Activated naive CD4-positive, alpha-beta T cell treated with anti-CD3 and anti-CD28 coated beads for 36 hours (primary cell): ENCODE measurements around the gene ALDH1L1. TPM values are rescaled to one million over a fixed set of nuclear protein-coding genes. Genes with fewer than 3 reads are reported as not detected.
"Not testable (repeated sequence)": the region's sequence is repeated elsewhere in the genome, so short reads cannot be mapped to it uniquely, and the experiment has no call there.

Experiments used
- CTCF ChIA-PET: fragments of 350-600 bp; sonication (Branson Sonifier 250); formaldehyde crosslinking; loops from one replicate; lab custom pipeline; 2021; ENCODE audit warnings: antibody characterized with exemption; lab: Charles Lee
- DNase-seq: peaks from one replicate; pipeline ENCODE4 v3.0.0-alpha.2; 2020
- H3K27ac Mint-ChIP-seq: one replicate; pipeline ENCODE4 v1.8.0; 2021; ENCODE audit warnings: mild to moderate bottlenecking, mixed read lengths
- H3K27me3 Mint-ChIP-seq: one replicate; pipeline ENCODE4 v1.8.0; 2021; ENCODE audit warnings: low read depth, mixed read lengths
- H3K36me3 Mint-ChIP-seq: one replicate; pipeline ENCODE4 v1.8.0; 2021; ENCODE audit warnings: low read depth, mixed read lengths
- H3K4me1 Mint-ChIP-seq: one replicate; pipeline ENCODE4 v1.8.0; 2021; ENCODE audit warnings: low read depth, mixed read lengths
- H3K4me3 Mint-ChIP-seq: one replicate; pipeline ENCODE4 v1.8.0; 2021; ENCODE audit warnings: mild to moderate bottlenecking, moderate library complexity, mixed read lengths
- H3K9me3 Mint-ChIP-seq: one replicate; pipeline ENCODE4 v1.8.0; 2021; ENCODE audit warnings: mixed read lengths
- intact Hi-C: fragments of 100-400 bp; cut with micrococcal nuclease; formaldehyde crosslinking; loops from one replicate; pipeline ENCODE4 v1.15.1; 2023
- total RNA-seq, 2 experiments: library from RNA; stranded (reverse); gene quantifications; one replicate each; pipeline ENCODE4 v1.2.3, GENCODE V29; 2021

Gene ALDH1L1
- total RNA-seq, 2 experiments from 2014 or later = not detected

DNA sequence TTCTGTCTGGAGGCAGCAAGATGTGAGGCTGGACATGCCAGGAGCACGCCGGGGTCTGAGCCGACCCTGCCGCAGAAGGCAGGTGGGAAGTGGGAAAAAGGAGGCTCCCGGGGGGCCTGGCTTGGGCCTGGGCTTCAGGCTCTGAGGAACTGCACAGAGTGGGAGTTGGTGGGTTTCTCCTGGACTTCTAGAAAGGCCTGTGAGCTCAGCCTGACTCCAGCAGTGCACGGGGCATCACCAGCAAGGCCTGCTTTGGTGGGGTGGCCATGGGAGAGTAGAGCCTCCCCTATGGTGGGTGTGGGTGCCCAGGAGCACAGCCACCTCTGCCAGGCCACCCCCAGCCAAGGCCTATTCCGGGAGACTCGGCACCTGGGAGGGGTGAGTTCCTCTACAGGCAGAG is 78.4 kb downstream of the ALDH1L1 start:
- Mint-ChIP-seq H3K4me3 (no peak overlapping the region), H3K9me3 (peaks cover 4% of the 10 kb centered on the region), H3K27ac (no peak overlapping the region), H3K36me3 (no peaks in the 10 kb centered on the region), H3K4me1 (no peaks in the 10 kb centered on the region), H3K27me3 (no peaks in the 10 kb centered on the region)
- DNase-seq = no peak
- intact Hi-C loops = no loop called here
- CTCF ChIA-PET = interaction anchor here (0.8 kb wide), 1 partner anchor 82 kb away, joined by 3 read pairs; no protein-coding TSS in a partner anchor

GRCh38 chr3:126101521-126101982 is 78.8 kb downstream of the ALDH1L1 start:
- DNase-seq = no peak
- H3K9me3 Mint-ChIP-seq = peaks cover 8% of the 10 kb centered on the region
- H3K27me3 Mint-ChIP-seq = no peaks in the 10 kb centered on the region
- CTCF ChIA-PET = interaction anchor here (0.8 kb wide), 1 partner anchor 82 kb away, joined by 3 read pairs; no protein-coding TSS in a partner anchor
- H3K36me3 Mint-ChIP-seq = no peaks in the 10 kb centered on the region
- H3K27ac Mint-ChIP-seq = no peak overlapping the region
- intact Hi-C loops = no loop called here
- H3K4me1 Mint-ChIP-seq = no peaks in the 10 kb centered on the region
- H3K4me3 Mint-ChIP-seq = no peak overlapping the region

DNA sequence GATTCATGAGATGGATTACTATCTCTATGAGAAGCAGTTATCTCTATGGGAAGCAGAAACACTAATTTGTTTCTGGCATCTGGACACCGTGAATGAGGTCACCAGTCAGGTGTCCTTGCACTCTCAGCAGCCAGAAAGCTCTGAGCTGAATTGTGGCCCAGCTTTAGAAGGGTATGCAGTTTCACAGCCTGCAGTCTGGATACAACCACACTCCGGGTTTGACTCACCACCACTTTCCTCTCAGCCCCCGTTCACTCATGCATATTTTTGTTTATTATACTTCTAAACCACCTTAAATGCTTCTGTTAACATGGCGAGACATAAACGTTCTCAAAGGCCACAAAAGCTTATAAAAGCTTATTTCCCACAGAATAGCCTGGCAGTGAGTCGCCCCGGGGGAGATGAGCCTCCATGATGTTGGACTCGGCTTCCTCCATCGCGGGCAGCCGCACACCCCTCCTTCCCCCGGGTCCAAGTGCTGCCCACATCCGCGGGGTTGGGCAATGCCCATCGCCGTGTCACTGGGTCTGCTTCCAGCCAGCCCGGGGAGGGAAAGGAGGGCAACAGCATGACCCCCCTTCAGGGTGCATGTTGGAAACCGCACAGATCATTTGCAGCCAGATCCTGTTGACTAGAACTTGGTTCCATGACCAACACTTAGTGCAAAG is 79.6 kb downstream of the ALDH1L1 start:
- no peaks in the 10 kb centered on the region for H3K27me3 Mint-ChIP-seq
- CTCF ChIA-PET = no interaction called here
- no peak overlapping the region for H3K27ac Mint-ChIP-seq
- H3K4me1 Mint-ChIP-seq = no peaks in the 10 kb centered on the region
- H3K9me3 Mint-ChIP-seq = peaks cover 14% of the 10 kb centered on the region
- intact Hi-C loops = no loop called here
- no peaks in the 10 kb centered on the region for H3K36me3 Mint-ChIP-seq
- no peak for DNase-seq
- H3K4me3 Mint-ChIP-seq = no peak overlapping the region

DNA sequence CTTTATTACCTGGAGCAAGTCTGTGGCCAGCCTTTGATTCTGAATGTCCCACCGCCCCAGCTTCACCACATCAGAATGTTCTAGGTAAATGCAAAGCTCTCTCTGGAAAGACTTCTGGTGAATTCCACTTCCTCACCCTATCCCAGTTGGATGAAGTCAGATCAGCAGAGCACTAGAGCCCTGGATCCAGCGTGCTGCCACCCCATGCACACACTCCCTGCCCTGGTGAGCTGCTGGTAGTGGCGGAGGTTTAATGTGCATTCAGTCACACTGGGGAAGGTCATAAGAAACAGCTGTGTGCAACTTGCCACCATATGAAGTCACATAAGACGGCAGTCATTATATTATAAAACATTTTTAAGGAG is 80.1 kb downstream of the ALDH1L1 start:
- Mint-ChIP-seq H3K4me1 (no peaks in the 10 kb centered on the region), H3K27ac (no peak overlapping the region), H3K9me3 (peaks cover 19% of the 10 kb centered on the region), H3K4me3 (no peak overlapping the region), H3K36me3 (no peaks in the 10 kb centered on the region), H3K27me3 (no peaks in the 10 kb centered on the region)
- CTCF ChIA-PET = no interaction called here
- intact Hi-C loops = no loop called here
- no peak for DNase-seq

- no peaks in the 10 kb centered on the region for H3K27me3 Mint-ChIP-seq
- no peak overlapping the region for H3K27ac Mint-ChIP-seq
- H3K4me3 Mint-ChIP-seq = no peak overlapping the region
- DNase-seq = no peak
- H3K36me3 Mint-ChIP-seq = peaks cover 7% of the 10 kb centered on the region
- CTCF ChIA-PET = no interaction called here
- intact Hi-C loops = no loop called here
- H3K9me3 Mint-ChIP-seq = peaks cover 26% of the 10 kb centered on the region
- no peaks in the 10 kb centered on the region for H3K4me1 Mint-ChIP-seq
Measured at GRCh38 chr3:126098391-126098858, 82.0 kb downstream of the ALDH1L1 start.

DNA sequence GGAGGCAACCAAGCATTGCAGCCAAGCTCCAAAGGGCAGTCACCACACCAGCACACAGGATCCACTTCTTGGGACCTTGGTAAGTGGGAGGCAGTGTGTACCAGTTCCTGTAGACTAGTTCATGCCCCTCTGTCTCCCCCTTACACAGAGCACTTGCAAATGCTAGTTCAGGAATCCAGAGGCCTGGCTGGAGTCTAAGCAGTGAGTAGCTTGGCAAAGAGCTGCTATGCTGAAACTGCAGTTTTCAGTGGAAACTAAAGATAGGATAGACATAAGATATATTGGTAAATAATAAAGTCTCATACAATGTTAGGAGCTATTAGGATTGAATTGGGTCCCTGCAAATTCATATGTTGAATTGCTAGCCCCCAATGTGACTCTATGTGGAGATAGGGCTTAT is 82.6 kb downstream of the ALDH1L1 start:
- CTCF ChIA-PET = no interaction called here
- Mint-ChIP-seq H3K36me3 (peaks cover 7% of the 10 kb centered on the region), H3K27me3 (no peaks in the 10 kb centered on the region), H3K4me3 (no peak overlapping the region), H3K9me3 (peaks cover 26% of the 10 kb centered on the region), H3K27ac (no peak overlapping the region), H3K4me1 (no peaks in the 10 kb centered on the region)
- no peak for DNase-seq
- intact Hi-C loops = no loop called here

DNA sequence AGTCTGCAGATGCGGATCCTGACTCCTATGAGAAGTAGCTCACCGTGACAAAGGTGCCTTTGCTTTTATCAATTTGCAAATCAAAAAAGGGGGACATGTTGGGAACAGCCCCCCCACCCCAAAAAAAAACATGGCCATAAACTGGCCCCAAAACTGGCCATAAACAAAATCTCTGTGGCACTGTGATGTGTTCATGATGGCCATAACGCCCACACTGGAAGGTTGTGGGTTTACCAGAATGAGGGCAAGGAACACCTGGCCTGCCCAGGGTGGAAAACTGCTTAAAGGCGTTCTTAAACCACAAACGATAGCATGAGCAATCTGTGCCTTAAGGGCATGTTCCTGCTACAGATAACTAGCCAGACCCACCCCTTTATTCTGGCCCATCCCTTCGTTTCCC is 84.1 kb downstream of the ALDH1L1 start:
- H3K4me1 Mint-ChIP-seq, DNase-seq, intact Hi-C loops, H3K4me3 Mint-ChIP-seq, H3K27me3 Mint-ChIP-seq, H3K27ac Mint-ChIP-seq: not testable (repeated sequence)
- CTCF ChIA-PET = interaction anchor here (1.2 kb wide), 1 partner anchor 9 kb away, joined by 4 read pairs; no protein-coding TSS in a partner anchor
- peaks cover 30% of the 10 kb centered on the region for H3K9me3 Mint-ChIP-seq
- H3K36me3 Mint-ChIP-seq = peaks cover 10% of the 10 kb centered on the region

DNA sequence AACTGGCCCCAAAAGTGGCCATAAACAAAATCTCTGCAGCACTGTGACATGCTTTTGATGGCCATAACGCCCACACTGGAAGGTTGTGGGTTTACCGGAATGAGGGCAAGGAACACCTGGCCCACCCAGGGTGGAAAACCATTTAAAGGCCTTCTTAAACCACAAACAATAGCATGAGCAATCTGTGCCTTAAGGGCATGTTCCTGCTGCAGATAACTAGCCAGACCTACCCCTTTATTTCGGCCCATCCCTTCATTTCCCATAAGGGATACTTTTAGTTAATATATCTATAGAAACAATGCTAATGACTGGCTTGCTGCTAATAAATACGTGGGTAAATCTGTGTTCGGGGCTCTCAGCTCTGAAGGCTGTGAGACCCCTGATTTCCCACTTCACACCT is 88.3 kb downstream of the ALDH1L1 start:
- H3K27ac Mint-ChIP-seq, H3K4me3 Mint-ChIP-seq, H3K27me3 Mint-ChIP-seq, DNase-seq, intact Hi-C loops, H3K4me1 Mint-ChIP-seq: not testable (repeated sequence)
- H3K36me3 Mint-ChIP-seq = peaks cover 13% of the 10 kb centered on the region
- peaks cover 29% of the 10 kb centered on the region for H3K9me3 Mint-ChIP-seq
- CTCF ChIA-PET = interaction anchor here (0.7 kb wide), 1 partner anchor 478 kb away, joined by 3 read pairs; no protein-coding TSS in a partner anchor

GRCh38 chr3:126087552-126088175 is 92.7 kb downstream of the ALDH1L1 start:
- Mint-ChIP-seq H3K4me1 (peaks cover 20% of the 10 kb centered on the region), H3K36me3 (peaks cover 8% of the 10 kb centered on the region), H3K4me3 (no peak overlapping the region), H3K27ac (no peak overlapping the region), H3K27me3 (no peaks in the 10 kb centered on the region), H3K9me3 (peaks cover 6% of the 10 kb centered on the region)
- intact Hi-C loops = no loop called here
- no peak for DNase-seq
- CTCF ChIA-PET = interaction anchor here (1.5 kb wide), 1 partner anchor 9 kb away, joined by 4 read pairs; no protein-coding TSS in a partner anchor

GRCh38 chr3:126085841-126086240 is 94.5 kb downstream of the ALDH1L1 start:
- CTCF ChIA-PET = interaction anchor here (0.7 to 1.2 kb wide), 2 partner anchors 10 to 1594 kb away, joined by 3 read pairs; no protein-coding TSS in a partner anchor
- Mint-ChIP-seq H3K27me3 (no peaks in the 10 kb centered on the region), H3K4me1 (peaks cover 20% of the 10 kb centered on the region), H3K4me3 (peak overlapping the region; percentile 77), H3K9me3 (no peaks in the 10 kb centered on the region), H3K36me3 (peaks cover 1% of the 10 kb centered on the region), H3K27ac (no peak overlapping the region)
- no peak for DNase-seq
- intact Hi-C loops = loop anchor here (2.0 kb wide), 1 partner anchor 389 kb away; the partner anchor contains the start of gene ZXDC

DNA sequence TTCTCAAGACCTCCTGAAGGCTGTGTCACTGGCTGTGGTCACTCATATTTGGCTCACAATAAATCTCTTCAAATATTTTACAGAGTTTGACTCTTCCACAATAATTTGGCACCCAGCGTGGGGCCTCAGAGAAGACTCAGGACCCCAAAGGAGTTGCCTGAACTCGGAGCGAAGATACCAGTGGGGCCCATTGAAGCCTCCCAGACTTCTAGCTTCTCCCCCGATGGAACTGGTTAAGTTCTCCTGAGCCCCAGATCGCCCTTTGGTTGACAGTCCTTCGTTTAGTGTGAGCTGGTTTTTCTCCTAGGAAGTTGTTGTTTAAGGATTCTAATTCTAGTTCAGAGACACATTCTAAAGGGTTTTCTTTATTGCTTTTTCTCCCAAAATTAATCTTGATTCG is 95.1 kb downstream of the ALDH1L1 start:
- DNase-seq = no peak
- H3K27ac Mint-ChIP-seq = no peak overlapping the region
- H3K27me3 Mint-ChIP-seq = no peaks in the 10 kb centered on the region
- intact Hi-C loops = loop anchor here (2.0 kb wide), 1 partner anchor 390 kb away; the partner anchor contains the start of gene ZXDC
- CTCF ChIA-PET = no interaction called here
- peaks cover 20% of the 10 kb centered on the region for H3K4me1 Mint-ChIP-seq
- peak overlapping the region; percentile 77 for H3K4me3 Mint-ChIP-seq
- H3K36me3 Mint-ChIP-seq = peaks cover 1% of the 10 kb centered on the region
- H3K9me3 Mint-ChIP-seq = no peaks in the 10 kb centered on the region

DNA sequence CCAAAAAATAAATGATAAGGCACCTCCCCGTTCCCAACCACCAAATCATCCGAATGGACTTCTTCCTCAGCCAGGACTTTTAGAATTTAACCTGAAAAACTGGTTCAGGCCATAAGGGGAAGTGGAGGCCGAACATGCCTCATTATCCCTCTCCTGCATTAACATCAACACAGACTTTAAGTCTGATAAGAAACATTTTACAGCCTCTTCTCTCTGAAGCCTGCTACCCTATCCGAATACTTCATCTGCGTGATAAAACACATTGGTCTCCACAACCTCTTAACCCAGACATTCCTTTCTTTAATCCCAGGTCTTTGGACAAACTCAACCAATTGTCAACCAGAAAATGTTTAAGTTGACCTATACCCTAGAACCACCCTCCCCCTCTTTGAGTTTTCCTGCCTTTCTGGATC is 95.6 kb downstream of the ALDH1L1 start:
- H3K4me3 Mint-ChIP-seq = peak overlapping the region; percentile 77
- peaks cover 20% of the 10 kb centered on the region for H3K4me1 Mint-ChIP-seq
- no peaks in the 10 kb centered on the region for H3K27me3 Mint-ChIP-seq
- CTCF ChIA-PET = no interaction called here
- H3K9me3 Mint-ChIP-seq = no peaks in the 10 kb centered on the region
- intact Hi-C loops = loop anchor here (1.0 to 5.0 kb wide), 5 partner anchors 94 to 390 kb away; partner anchors contain the start of genes KLF15 and ZXDC
- DNase-seq = no peak
- H3K36me3 Mint-ChIP-seq = peaks cover 1% of the 10 kb centered on the region
- peak overlapping the region; percentile 3 for H3K27ac Mint-ChIP-seq
